IPS-20b (cell line): Measurements from ENCODE around the gene SESN1.

Source experiments
- H3K27ac ChIP-seq: one replicate; pipeline ENCODE4 v1.5.1; 2013; ENCODE audit warnings: low read length
- H3K27me3 ChIP-seq: 2 replicates; pipeline ENCODE4 v1.6.1; 2013; ENCODE audit warnings: mild to moderate bottlenecking, low read length, inconsistent platforms; ENCODE audit not compliant: insufficient read depth
- H3K36me3 ChIP-seq: 2 replicates; pipeline ENCODE4 v1.6.1; 2013; ENCODE audit warnings: low read depth, mild to moderate bottlenecking, inconsistent platforms, low read length, moderate library complexity; ENCODE audit not compliant: insufficient read depth
- H3K4me1 ChIP-seq: 2 replicates; pipeline ENCODE4 v1.6.1; 2013; ENCODE audit warnings: mild to moderate bottlenecking, control low read depth, inconsistent platforms, low read length, moderate library complexity; ENCODE audit not compliant: insufficient read depth
- H3K4me3 ChIP-seq: 2 replicates; pipeline ENCODE4 v1.5.1; 2013; ENCODE audit warnings: mild to moderate bottlenecking, low read length, inconsistent platforms
- H3K9ac ChIP-seq: 2 replicates; pipeline ENCODE4 v1.6.1; 2013; ENCODE audit warnings: low read depth, mild to moderate bottlenecking, inconsistent platforms, low read length, moderate library complexity
- H3K9me3 ChIP-seq: 2 replicates; pipeline ENCODE4 v1.6.1; 2013; ENCODE audit warnings: mild to moderate bottlenecking, low read depth, low read length, inconsistent platforms; ENCODE audit not compliant: insufficient read depth

The SESN1 gene

GRCh38 chr6:109045493-109045892, 49.2 kb downstream of the SESN1 start:
- peaks cover 4% of the 10 kb centered on the region for H3K9me3 ChIP-seq
- no peak overlapping the region for H3K27ac ChIP-seq
- no peaks in the 10 kb centered on the region for H3K4me1 ChIP-seq
- no peak overlapping the region for H3K4me3 ChIP-seq
- H3K9ac ChIP-seq, result no peak overlapping the region
- no peaks in the 10 kb centered on the region for H3K27me3 ChIP-seq
- no peaks in the 10 kb centered on the region for H3K36me3 ChIP-seq

GRCh38 chr6:109039795-109040194, 54.9 kb downstream of the SESN1 start:
- Histone ChIP-seq H3K27ac (no peak overlapping the region), H3K9ac (no peak overlapping the region), H3K4me3 (no peak overlapping the region), H3K36me3 (no peaks in the 10 kb centered on the region), H3K27me3 (no peaks in the 10 kb centered on the region), H3K4me1 (no peaks in the 10 kb centered on the region), H3K9me3 (no peaks in the 10 kb centered on the region)

GRCh38 chr6:109038837-109039398, 55.7 kb downstream of the SESN1 start:
- Histone ChIP-seq H3K27ac (no peak overlapping the region), H3K4me1 (no peaks in the 10 kb centered on the region), H3K9me3 (no peaks in the 10 kb centered on the region), H3K36me3 (no peaks in the 10 kb centered on the region), H3K4me3 (no peak overlapping the region), H3K9ac (no peak overlapping the region), H3K27me3 (no peaks in the 10 kb centered on the region)

GRCh38 chr6:109036574-109037294, 57.9 kb downstream of the SESN1 start:
- H3K27me3 ChIP-seq, result no peaks in the 10 kb centered on the region
- H3K4me1 ChIP-seq, result no peaks in the 10 kb centered on the region
- H3K4me3 ChIP-seq, result no peak overlapping the region
- H3K27ac ChIP-seq, result no peak overlapping the region
- H3K9ac ChIP-seq, result no peak overlapping the region
- no peaks in the 10 kb centered on the region for H3K36me3 ChIP-seq
- H3K9me3 ChIP-seq, result no peaks in the 10 kb centered on the region

GRCh38 chr6:109034526-109034925, 60.1 kb downstream of the SESN1 start:
- Histone ChIP-seq H3K27ac (no peak overlapping the region), H3K4me3 (no peak overlapping the region), H3K27me3 (no peaks in the 10 kb centered on the region), H3K9ac (no peak overlapping the region), H3K36me3 (no peaks in the 10 kb centered on the region), H3K9me3 (no peaks in the 10 kb centered on the region), H3K4me1 (no peaks in the 10 kb centered on the region)

GRCh38 chr6:109033655-109034054, 61.0 kb downstream of the SESN1 start:
- H3K27ac ChIP-seq, result no peak overlapping the region
- H3K9ac ChIP-seq, result no peak overlapping the region
- no peaks in the 10 kb centered on the region for H3K9me3 ChIP-seq
- H3K36me3 ChIP-seq, result no peaks in the 10 kb centered on the region
- no peaks in the 10 kb centered on the region for H3K4me1 ChIP-seq
- H3K27me3 ChIP-seq, result no peaks in the 10 kb centered on the region
- no peak overlapping the region for H3K4me3 ChIP-seq

GRCh38 chr6:109031416-109031815, 63.2 kb downstream of the SESN1 start:
- H3K9me3 ChIP-seq, result no peaks in the 10 kb centered on the region
- H3K36me3 ChIP-seq, result no peaks in the 10 kb centered on the region
- H3K4me1 ChIP-seq, result no peaks in the 10 kb centered on the region

GRCh38 chr6:109029313-109029712, 65.3 kb downstream of the SESN1 start:
- H3K9me3 ChIP-seq, result no peaks in the 10 kb centered on the region
- H3K4me1 ChIP-seq, result no peaks in the 10 kb centered on the region
- no peaks in the 10 kb centered on the region for H3K27me3 ChIP-seq
- H3K9ac ChIP-seq, result no peak overlapping the region
- no peak overlapping the region for H3K4me3 ChIP-seq
- H3K36me3 ChIP-seq, result no peaks in the 10 kb centered on the region
- H3K27ac ChIP-seq, result no peak overlapping the region

More at GRCh38 chr6:109031416-109031815, 63.2 kb downstream of the SESN1 start:
- no peak overlapping the region for H3K4me3 ChIP-seq
- H3K9ac ChIP-seq, result no peak overlapping the region
- no peak overlapping the region for H3K27ac ChIP-seq
- no peaks in the 10 kb centered on the region for H3K27me3 ChIP-seq

GRCh38 chr6:109028439-109028838, 66.2 kb downstream of the SESN1 start:
- Histone ChIP-seq H3K4me3 (no peak overlapping the region), H3K9me3 (no peaks in the 10 kb centered on the region), H3K27ac (no peak overlapping the region), H3K4me1 (no peaks in the 10 kb centered on the region), H3K9ac (no peak overlapping the region), H3K27me3 (no peaks in the 10 kb centered on the region), H3K36me3 (no peaks in the 10 kb centered on the region)

GRCh38 chr6:109027964-109028363, 66.7 kb downstream of the SESN1 start:
- Histone ChIP-seq H3K27ac (no peak overlapping the region), H3K27me3 (no peaks in the 10 kb centered on the region), H3K36me3 (no peaks in the 10 kb centered on the region), H3K4me1 (no peaks in the 10 kb centered on the region), H3K4me3 (no peak overlapping the region), H3K9me3 (no peaks in the 10 kb centered on the region), H3K9ac (no peak overlapping the region)

GRCh38 chr6:109025639-109026038, 69.0 kb downstream of the SESN1 start:
- Histone ChIP-seq H3K9ac (no peak overlapping the region), H3K36me3 (no peaks in the 10 kb centered on the region), H3K4me3 (no peak overlapping the region), H3K27ac (no peak overlapping the region), H3K27me3 (no peaks in the 10 kb centered on the region), H3K4me1 (no peaks in the 10 kb centered on the region), H3K9me3 (no peaks in the 10 kb centered on the region)

- peaks cover under 1% of the 10 kb centered on the region; the same call in 1 of the 2 replicates for H3K4me1 ChIP-seq
- no peaks in the 10 kb centered on the region for H3K9me3 ChIP-seq
- no peak overlapping the region for H3K27ac ChIP-seq
- H3K9ac ChIP-seq, result no peak overlapping the region
- no peaks in the 10 kb centered on the region for H3K27me3 ChIP-seq
- no peaks in the 10 kb centered on the region for H3K36me3 ChIP-seq
- H3K4me3 ChIP-seq, result no peak overlapping the region
Measured at GRCh38 chr6:109024784-109025183, 69.9 kb downstream of the SESN1 start.
